ENCODE measurements around the gene SEPTIN1.
A peak's percentile ranks its signal among the peaks of the same experiment; 100 is the strongest.

DNA sequence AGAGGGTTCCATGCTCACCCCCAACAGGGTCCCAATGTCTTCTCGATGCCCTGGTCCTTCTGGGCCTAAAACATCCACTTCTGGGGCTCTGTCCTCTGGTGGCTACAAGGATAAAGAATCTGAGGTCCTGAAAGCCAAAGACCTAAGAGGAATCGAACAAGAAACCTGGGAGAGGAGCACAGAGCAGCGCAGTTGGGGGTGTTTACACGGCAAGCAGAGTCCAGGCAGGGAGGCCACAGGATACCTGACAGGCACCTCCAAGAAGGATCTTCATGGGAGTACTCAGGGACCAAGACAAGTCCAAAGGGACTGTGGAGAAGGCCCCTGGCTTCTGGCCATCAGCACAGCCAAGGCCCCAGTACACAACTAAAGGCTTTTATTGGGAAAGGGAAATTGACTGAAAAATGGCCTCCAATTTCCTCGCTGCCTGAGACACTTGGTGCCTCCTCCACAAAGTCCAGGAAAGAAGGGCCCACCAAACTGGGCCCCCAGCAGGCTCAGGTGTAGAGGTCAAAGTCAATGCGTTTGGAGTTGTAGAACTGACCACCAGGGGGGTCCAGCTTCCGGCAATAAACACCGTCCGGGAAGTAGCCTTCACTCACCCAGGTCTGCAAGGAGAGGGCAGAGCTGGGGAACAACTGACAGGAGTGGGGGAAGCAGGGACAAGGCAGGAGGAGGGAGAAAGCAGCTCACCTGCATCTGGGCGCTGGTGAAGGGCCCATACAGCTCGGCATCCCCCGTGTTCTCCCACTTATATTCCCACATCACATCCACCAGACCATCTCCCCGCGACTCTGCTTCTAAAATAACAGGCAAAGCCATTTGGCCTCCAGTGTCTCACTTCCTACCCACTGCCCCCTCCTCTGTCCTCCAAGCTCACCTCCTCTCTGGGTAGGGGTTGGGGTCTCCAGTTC is 29.6 kb downstream of the SEPTIN1 start:
- TF ChIP-seq CTCF (IDR thresholded peaks at IDR 0.05), result peak in 1 of 6 experiments; percentile 7
- no peak for TF ChIP-seq POLR2A (IDR thresholded peaks at IDR 0.05)
